ENCODE data around the gene CHAT.

CHAT gene

DNA sequence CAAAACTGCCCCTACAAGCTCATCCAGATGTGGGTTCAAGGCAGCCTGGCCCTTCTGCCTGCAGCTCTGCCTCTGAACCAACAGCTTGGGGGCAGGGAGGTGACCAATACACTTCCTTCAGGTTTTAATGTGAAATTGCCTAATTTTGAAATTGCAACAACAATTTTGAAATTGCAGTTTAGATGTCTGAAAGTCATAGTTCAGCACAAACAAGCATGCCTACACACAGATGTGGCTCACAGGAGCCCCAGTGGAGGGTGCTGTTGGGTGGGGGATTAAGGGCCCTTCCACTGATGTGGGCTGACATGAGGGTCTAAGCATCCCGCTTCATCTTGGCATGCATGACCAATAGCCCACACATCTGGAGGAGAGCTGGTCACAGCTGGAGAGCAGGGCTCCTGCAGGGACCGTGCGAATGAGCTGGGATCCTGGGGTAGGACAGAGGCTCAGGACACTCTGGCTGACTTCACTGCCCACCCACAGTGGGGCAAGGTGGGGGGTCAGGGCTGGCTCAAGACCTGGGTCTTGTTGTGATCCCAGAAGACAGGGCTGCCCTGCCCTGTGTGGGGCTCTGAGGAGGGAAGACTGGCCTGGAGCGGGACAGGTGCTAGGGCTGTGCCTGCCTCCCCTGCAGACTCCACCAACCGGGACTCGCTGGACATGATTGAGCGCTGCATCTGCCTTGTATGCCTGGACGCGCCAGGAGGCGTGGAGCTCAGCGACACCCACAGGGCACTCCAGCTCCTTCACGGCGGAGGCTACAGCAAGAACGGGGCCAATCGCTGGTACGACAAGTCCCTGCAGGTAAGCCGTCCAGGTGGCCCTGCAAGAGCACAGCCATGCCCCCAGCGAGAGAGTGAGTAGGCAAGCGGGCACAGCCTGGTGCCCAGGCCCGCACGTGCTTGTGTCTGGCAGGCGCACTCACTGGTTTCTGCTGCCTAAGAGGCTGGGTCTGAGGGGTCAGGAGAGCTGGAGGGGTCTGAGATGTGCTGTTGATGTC lies 32.3 kb downstream of the CHAT start:
- Mint-ChIP-seq H3K27ac (no peak overlapping the region), H3K36me3 (ENCODE audit: low read depth) (no peaks in the 10 kb centered on the region), H3K9me3 (no peaks in the 10 kb centered on the region), H3K4me1 (ENCODE audit: low read depth) (peaks cover 13% of the 10 kb centered on the region), H3K4me3 (no peak overlapping the region), H3K27me3 (peaks cover 16% of the 10 kb centered on the region)

DNA sequence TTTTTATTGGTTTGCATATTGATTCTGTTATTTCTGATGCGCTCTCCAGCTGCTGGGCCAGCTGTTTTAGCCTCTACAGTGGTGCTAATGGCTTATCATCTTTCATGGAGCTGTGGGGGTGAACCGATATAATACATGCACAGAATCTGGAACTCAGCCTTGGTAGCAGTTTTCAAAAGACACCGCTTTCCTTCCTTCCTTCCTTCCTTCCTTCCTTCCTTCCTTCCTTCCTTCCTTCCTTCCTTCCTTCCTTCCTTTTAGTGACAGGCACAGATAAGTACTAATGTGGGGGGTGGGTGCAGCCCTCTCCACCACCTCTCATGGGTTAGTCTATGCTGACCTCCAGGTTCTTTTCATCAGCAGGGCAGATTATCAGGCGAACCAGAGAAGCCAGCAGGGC lies 33.7 kb downstream of the CHAT start:
- H3K36me3 Mint-ChIP-seq (ENCODE audit: low read depth): no peaks in the 10 kb centered on the region
- H3K4me1 Mint-ChIP-seq (ENCODE audit: low read depth): peaks cover 13% of the 10 kb centered on the region
- peaks cover 10% of the 10 kb centered on the region for H3K27me3 Mint-ChIP-seq
- no peak overlapping the region for H3K4me3 Mint-ChIP-seq
- no peak overlapping the region for H3K27ac Mint-ChIP-seq
- no peaks in the 10 kb centered on the region for H3K9me3 Mint-ChIP-seq

DNA sequence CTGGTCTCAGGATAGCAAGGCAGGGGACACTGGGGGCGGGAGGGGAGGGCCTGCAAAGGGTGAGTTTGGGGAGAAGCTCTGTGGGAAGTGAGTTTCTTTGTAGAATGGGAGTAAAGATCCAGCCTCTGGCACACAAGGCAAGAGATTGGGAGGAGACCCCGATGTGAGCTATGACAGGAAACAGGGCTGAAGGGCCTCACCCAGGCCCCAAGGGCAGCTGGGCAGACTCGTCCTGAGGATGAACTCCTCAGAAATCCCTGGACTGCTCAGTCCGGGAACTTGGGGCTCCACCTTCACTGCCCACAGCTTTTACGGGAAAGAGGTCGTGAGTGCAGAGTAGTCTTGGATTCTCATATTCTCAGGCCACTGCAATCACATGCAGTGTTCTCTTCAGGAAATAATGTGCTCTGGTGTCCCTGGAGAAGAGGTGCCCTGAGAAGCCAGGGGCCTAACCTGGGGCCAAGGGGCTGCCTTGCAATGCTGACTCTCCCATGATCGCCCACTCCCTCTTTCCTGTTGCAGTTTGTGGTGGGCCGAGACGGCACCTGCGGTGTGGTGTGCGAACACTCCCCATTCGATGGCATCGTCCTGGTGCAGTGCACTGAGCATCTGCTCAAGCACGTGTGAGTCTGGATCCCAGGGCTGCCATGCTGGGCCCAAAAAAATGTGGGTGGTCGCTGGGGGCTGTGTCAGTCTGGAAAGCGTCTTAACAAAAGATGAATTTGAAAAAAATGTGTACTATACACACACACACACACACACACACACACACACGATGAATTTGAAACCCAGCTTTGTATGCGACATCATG lies 34.4 kb downstream of the CHAT start:
- H3K36me3 Mint-ChIP-seq (ENCODE audit: low read depth): no peaks in the 10 kb centered on the region
- peaks cover 10% of the 10 kb centered on the region for H3K27me3 Mint-ChIP-seq
- no peaks in the 10 kb centered on the region for H3K9me3 Mint-ChIP-seq
- no peak overlapping the region for H3K27ac Mint-ChIP-seq
- H3K4me3 Mint-ChIP-seq: no peak overlapping the region
- H3K4me1 Mint-ChIP-seq (ENCODE audit: low read depth): peaks cover 13% of the 10 kb centered on the region

DNA sequence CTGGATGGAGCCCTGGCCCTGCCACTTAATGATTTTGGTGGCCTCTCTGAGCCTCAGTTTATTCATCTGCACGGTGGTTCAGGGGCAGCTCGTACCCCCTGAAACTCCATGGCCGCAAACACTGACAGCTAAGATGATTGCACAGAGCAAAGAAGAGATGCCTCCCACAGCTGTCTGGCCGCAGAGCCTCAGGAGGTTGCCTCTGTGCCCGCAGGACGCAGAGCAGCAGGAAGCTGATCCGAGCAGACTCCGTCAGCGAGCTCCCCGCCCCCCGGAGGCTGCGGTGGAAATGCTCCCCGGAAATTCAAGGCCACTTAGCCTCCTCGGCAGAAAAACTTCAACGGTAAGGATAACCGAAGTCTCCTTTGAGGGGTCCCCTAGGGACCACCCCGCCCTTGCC lies 35.5 kb downstream of the CHAT start:
- Mint-ChIP-seq H3K27me3 (peaks cover 10% of the 10 kb centered on the region), H3K4me1 (ENCODE audit: low read depth) (peaks cover 13% of the 10 kb centered on the region), H3K9me3 (no peaks in the 10 kb centered on the region), H3K36me3 (ENCODE audit: low read depth) (no peaks in the 10 kb centered on the region), H3K4me3 (no peak overlapping the region), H3K27ac (no peak overlapping the region)

DNA sequence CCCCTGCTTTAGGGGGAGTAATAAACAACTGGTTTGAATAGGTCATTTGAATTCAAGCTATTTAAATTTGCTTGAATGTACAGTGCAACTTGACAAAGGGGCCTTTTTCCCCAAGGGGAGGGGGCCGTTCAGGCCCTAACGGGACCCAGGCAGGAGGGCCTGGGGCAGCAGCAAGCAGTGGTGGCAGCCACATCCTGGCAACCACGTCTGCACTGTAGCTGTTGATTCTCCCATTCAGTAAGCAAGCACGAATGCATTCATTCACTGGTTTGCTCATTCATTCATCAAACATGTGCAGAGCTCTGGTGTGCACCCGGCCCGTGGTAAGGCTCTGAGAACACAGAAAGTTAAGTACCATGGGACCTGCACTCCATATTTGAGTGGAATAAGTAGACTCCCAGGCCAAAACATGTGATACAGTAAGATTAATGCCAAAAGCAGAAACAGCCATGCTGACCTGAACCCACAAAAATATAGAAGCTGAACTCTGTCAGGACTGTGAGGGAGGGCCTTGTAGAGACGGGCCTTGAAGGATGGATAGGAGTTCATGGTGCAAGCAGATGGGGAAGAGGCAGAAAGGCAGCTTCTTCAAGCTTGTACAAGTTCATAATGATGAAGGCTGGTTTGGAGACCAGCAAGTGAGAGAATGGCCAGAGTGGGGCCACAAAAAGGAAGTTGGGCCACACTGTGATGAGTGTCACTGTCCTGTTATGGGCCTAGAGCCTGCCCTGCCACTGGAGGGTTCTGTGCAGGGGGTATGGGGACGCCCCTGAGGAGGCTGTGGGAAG lies 36.3 kb downstream of the CHAT start:
- H3K36me3 Mint-ChIP-seq (ENCODE audit: low read depth): no peaks in the 10 kb centered on the region
- no peak overlapping the region for H3K4me3 Mint-ChIP-seq
- no peaks in the 10 kb centered on the region for H3K9me3 Mint-ChIP-seq
- H3K27ac Mint-ChIP-seq: no peak overlapping the region
- H3K27me3 Mint-ChIP-seq: peaks cover 10% of the 10 kb centered on the region
- peaks cover 13% of the 10 kb centered on the region for H3K4me1 Mint-ChIP-seq (ENCODE audit: low read depth)

DNA sequence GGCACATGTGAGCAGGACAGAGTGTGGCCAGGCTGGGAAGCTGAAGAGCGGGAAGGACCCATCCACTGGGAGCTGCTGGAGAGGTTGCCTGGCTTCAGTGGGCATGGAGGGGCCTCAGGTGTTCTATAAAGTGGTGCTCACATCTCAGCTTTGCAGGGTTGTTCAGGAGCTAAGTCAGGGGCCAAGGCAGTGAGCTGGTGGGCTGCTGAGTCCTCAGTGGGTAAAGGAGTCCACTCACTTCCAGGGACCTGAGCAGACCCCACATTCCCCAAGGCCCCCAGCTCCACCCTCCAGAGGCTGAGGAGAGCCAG lies 36.8 kb downstream of the CHAT start:
- Mint-ChIP-seq H3K36me3 (ENCODE audit: low read depth) (no peaks in the 10 kb centered on the region), H3K9me3 (no peaks in the 10 kb centered on the region), H3K27ac (no peak overlapping the region), H3K27me3 (peaks cover 10% of the 10 kb centered on the region), H3K4me1 (ENCODE audit: low read depth) (peaks cover 13% of the 10 kb centered on the region), H3K4me3 (no peak overlapping the region)

DNA sequence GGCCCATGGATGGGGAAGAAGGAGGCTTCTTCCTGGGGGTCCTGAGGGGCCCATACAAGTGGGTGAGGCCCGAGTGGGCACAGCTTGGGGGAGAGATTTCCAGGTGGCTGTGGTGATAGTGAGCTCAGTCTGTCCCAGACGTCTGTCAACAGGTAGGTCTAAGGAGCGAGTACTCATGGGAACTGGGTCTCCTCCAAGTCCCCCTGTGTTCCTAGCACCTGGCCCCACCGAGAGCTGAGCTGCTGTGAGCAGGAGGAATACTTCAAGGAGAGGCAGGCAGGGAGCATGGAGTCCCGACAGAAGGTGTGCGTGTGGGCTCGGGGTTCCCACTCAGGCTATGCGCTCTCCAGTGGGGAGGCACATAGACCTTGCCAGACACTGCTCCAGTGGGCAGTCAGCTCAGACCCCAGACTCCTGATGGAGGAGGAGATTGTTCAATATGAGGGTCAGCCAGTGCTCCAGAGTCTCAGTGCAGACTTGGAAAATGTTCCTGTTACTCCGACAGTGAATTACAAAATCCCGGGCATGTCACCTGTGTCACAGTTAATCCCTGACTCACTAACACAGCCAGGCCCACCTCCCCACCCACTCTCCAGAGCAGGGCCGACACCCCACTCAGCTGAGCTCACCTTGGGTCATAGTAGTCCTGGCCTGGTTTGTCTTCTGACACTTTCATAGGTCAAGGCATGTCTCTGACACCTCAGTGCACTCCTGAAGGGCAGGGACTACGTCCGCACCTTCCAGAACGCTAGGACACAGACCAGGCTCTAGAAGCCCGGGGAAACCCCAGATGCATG lies 37.4 kb downstream of the CHAT start:
- H3K4me1 Mint-ChIP-seq (ENCODE audit: low read depth): peaks cover 13% of the 10 kb centered on the region
- no peak overlapping the region for H3K27ac Mint-ChIP-seq
- no peaks in the 10 kb centered on the region for H3K36me3 Mint-ChIP-seq (ENCODE audit: low read depth)
- H3K9me3 Mint-ChIP-seq: no peaks in the 10 kb centered on the region
- peaks cover 10% of the 10 kb centered on the region for H3K27me3 Mint-ChIP-seq
- no peak overlapping the region for H3K4me3 Mint-ChIP-seq

DNA sequence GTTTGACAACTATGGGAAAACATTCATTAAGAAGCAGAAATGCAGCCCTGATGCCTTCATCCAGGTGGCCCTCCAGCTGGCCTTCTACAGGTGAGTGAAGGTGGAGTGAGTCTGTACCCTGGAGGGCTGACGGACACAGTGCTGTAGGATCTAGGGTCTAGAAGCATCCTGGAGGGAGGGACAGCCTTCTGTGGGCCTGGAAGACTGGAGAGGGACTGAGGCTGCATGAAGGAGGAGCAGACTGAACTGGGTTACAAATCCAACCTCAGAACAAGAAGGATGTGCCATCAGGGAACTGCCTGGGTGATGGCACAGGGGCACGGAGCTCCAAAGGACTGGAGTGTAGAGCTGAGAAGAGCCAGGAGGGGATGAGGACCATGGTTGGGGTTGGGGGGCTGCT lies 38.1 kb downstream of the CHAT start:
- Mint-ChIP-seq H3K27me3 (peaks cover 16% of the 10 kb centered on the region), H3K4me1 (ENCODE audit: low read depth) (peaks cover 13% of the 10 kb centered on the region), H3K4me3 (no peak overlapping the region), H3K9me3 (peaks cover 7% of the 10 kb centered on the region), H3K36me3 (ENCODE audit: low read depth) (no peaks in the 10 kb centered on the region), H3K27ac (no peak overlapping the region)

DNA sequence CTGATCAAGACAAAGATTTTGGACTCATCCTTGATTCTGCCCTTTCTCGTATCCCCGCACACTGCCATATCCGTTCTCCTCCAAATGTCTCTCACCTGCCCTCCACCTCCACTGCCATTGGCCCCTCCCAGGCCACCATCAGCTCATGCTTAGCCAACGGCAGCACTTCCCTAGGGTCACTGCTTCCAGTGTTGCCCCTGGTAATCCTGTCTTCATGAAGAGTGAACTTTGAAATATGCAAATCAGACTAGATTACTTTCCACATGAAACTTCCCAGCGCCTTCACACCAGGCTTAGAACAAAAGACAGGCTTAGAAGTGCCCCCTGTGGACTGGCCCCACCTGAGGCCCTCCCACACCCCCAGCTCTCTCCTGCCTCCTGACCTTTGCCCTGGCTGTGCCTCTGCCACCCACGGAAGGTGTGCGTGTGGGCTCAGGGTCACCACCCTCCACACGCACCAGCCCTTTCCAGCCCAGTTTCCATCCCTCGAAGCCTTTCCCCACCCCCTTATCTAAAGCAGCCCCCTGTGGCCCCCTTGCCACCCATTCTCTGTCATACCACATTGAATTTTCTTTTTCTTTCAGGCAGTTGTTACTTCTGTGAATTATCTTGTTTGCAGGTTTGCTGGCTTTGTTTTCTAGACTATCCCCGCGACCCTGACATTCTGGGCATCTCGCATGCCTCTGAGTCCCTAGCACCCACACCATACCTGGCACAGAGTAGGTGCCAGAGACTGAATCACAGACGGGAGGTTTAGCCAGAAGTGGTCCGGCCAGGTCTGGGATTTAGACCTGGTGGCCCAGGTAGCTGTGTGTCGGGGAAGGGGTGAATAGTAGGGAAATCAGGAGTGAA lies 38.8 kb downstream of the CHAT start:
- Mint-ChIP-seq H3K27ac (no peak overlapping the region), H3K4me3 (no peak overlapping the region), H3K36me3 (ENCODE audit: low read depth) (no peaks in the 10 kb centered on the region), H3K4me1 (ENCODE audit: low read depth) (peaks cover 13% of the 10 kb centered on the region), H3K27me3 (peaks cover 11% of the 10 kb centered on the region), H3K9me3 (peaks cover 7% of the 10 kb centered on the region)

DNA sequence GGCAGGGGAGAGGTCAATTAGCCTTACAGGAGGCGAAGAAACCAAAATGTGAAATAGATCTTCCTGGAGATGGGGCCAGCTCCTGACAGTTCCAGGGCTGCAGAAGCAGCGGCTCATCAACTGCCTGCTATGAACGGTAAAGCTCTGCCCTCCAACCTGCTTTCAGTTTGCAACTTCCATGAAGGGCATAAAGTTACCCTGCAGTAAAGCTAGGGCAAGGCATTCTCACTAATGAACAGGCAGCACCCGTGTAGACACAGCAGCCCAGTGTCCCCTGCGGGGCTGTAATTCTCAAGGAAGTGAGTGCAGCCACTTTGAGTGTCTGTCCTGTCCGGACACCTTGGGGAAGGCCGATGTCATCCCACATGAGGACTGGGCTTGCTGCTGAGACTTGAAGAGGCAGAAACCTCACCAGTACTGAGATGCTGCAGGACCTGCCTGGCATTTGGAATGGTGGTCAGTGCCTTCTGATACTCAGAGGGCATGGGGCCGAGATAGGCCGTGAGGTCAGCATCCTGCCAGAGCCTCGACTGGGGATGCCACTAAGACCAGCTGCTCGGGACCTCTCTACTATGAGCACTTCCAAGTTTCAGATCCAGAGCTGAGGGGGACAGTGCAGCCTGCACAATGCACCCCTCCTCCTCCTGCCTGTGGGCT lies 39.6 kb downstream of the CHAT start:
- Mint-ChIP-seq H3K27ac (no peak overlapping the region), H3K4me3 (no peak overlapping the region), H3K36me3 (ENCODE audit: low read depth) (no peaks in the 10 kb centered on the region), H3K27me3 (peaks cover 10% of the 10 kb centered on the region), H3K4me1 (ENCODE audit: low read depth) (peaks cover 11% of the 10 kb centered on the region), H3K9me3 (peaks cover 7% of the 10 kb centered on the region)

DNA sequence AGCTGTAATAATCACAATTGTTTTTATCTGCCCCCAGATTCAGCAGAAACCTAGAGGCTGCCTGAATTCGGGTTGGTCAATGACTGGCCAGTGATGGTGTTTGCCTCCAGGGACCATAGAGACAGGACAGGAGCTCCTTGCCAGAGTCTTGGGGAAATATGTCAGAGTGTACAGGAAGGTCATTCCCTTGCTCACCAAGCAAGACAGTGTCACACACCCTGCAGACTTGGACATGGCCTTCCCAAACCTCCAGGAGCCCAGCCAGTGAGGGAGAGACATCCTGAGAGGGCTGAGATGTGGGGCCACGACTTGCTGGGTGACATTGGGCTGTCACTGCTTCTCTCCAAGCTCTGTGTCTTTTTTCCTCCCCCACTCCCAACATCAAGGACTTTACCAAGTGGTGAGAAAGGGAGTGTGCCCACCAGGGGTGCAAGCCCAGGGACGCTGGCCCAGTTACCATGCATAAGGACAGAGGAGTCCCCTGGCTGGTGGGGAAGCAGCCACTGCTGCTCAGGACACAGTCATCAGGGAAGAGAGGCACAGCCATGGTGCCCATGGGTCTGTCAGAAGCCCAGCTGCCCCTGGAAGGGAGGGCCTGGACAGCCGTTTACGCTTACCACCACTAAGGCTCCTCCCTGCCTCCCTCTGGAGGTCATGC lies 40.3 kb downstream of the CHAT start:
- Mint-ChIP-seq H3K9me3 (peaks cover 13% of the 10 kb centered on the region), H3K4me3 (no peak overlapping the region), H3K4me1 (ENCODE audit: low read depth) (peaks cover 6% of the 10 kb centered on the region), H3K27me3 (peaks cover 7% of the 10 kb centered on the region), H3K36me3 (ENCODE audit: low read depth) (no peaks in the 10 kb centered on the region), H3K27ac (no peak overlapping the region)

DNA sequence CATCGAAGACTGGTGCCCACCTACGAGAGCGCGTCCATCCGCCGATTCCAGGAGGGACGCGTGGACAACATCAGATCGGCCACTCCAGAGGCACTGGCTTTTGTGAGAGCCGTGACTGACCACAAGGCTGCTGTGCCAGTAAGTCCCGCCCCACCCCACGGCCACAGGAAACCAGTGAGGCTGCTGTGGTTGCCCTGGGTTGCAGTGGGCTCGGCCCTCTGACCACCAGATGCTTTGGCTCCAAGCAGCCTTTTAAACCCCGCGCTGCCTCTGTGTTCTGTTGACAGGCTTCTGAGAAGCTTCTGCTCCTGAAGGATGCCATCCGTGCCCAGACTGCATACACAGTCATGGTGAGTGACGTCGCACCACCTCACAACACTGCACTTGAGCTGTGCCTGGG lies 41.3 kb downstream of the CHAT start:
- H3K27ac Mint-ChIP-seq: no peak overlapping the region
- H3K36me3 Mint-ChIP-seq (ENCODE audit: low read depth): no peaks in the 10 kb centered on the region
- no peak overlapping the region for H3K4me3 Mint-ChIP-seq
- H3K9me3 Mint-ChIP-seq: peaks cover 16% of the 10 kb centered on the region
- peaks cover 7% of the 10 kb centered on the region for H3K27me3 Mint-ChIP-seq
- no peaks in the 10 kb centered on the region for H3K4me1 Mint-ChIP-seq (ENCODE audit: low read depth)
